PC-3 (cell line): ENCODE results near the gene AMPD3. TPM values are rescaled to one million over a fixed set of nuclear protein-coding genes. Genes with fewer than 3 reads are reported as not detected.

Experiments
- ATAC-seq: fragments of 200-7000 bp; cut with Tn5 transposase; 2 replicates; pipeline ENCODE4 v1.9.1; 2020; ENCODE audit warnings: mild to moderate bottlenecking, moderate library complexity
- BruUV-seq: library from RNA; stranded (reverse); fragments of 400-500 nt; replicated peaks from 2 replicates; lab custom pipeline; 2021; lab: Mats Ljungman, UMichigan
- CTCF ChIA-PET: fragments of 300-600 bp; sonication (Branson Sonifier 250); formaldehyde crosslinking; loops from one replicate; lab custom pipeline; 2022; ENCODE audit warnings: antibody characterized with exemption; lab: Charles Lee
- POLR2A ChIA-PET: fragments of 300-600 bp; sonication (Branson Sonifier 250); formaldehyde crosslinking; loops from one replicate; lab custom pipeline; 2022; ENCODE audit warnings: antibody characterized with exemption; ENCODE audit not compliant: unreplicated experiment; lab: Charles Lee
- DNase-seq: peaks from one replicate; pipeline ENCODE4 v3.0.0-alpha.2; 2015
- H2AFZ ChIP-seq: fragments of 300-600 bp; sonication (generic); 2 replicates; pipeline ENCODE4 v1.6.0; 2016; ENCODE audit warnings: antibody characterized with exemption, low read length
- H3F3A ChIP-seq: fragments of 300-600 bp; sonication (generic); one replicate; pipeline ENCODE4 v1.6.0; 2017; ENCODE audit warnings: antibody characterized with exemption, low read length, control low read depth, mild to moderate bottlenecking; ENCODE audit not compliant: unreplicated experiment
- H3K27ac ChIP-seq: fragments of 300-600 bp; sonication (generic); 2 replicates; pipeline ENCODE4 v1.5.1; 2016; ENCODE audit warnings: mild to moderate bottlenecking, low read length
- H3K27me3 ChIP-seq: fragments of 300-600 bp; sonication (generic); 2 replicates; pipeline ENCODE4 v1.6.1; 2016; ENCODE audit warnings: low read length, mixed read lengths
- H3K36me3 ChIP-seq: fragments of 300-600 bp; sonication (generic); 2 replicates; pipeline ENCODE4 v1.6.1; 2016; ENCODE audit warnings: low read depth, mixed run types, low read length, mixed read lengths
- H3K4me1 ChIP-seq: fragments of 300-600 bp; sonication (generic); 2 replicates; pipeline ENCODE4 v1.5.1; 2016; ENCODE audit warnings: low read length; ENCODE audit not compliant: insufficient read depth
- H3K4me2 ChIP-seq: fragments of 300-600 bp; sonication (generic); 2 replicates; pipeline ENCODE4 v1.6.0; 2016; ENCODE audit warnings: low read length
- H3K4me3 ChIP-seq: fragments of 300-600 bp; sonication (generic); 2 replicates; pipeline ENCODE4 v1.5.1; 2016; ENCODE audit warnings: mild to moderate bottlenecking, low read length, mixed read lengths
- H3K79me2 ChIP-seq: fragments of 300-600 bp; sonication (generic); 2 replicates; pipeline ENCODE4 v1.6.1; 2017; ENCODE audit warnings: low read length, mixed read lengths
- H3K9ac ChIP-seq: fragments of 300-600 bp; sonication (generic); 2 replicates; pipeline ENCODE4 v1.6.0; 2016; ENCODE audit warnings: mild to moderate bottlenecking, low read length
- H3K9me2 ChIP-seq: fragments of 300-600 bp; sonication (generic); replicated peaks from 2 replicates; pipeline ENCODE4 v1.6.1; 2016; ENCODE audit warnings: mixed run types, low read length, mixed read lengths
- H3K9me3 ChIP-seq: fragments of 300-600 bp; sonication (generic); 2 replicates; pipeline ENCODE4 v1.6.1; 2016; ENCODE audit warnings: low read length, mixed read lengths
- H4K20me1 ChIP-seq: fragments of 300-600 bp; sonication (generic); 2 replicates; pipeline ENCODE4 v1.6.1; 2016; ENCODE audit warnings: low read length, mixed read lengths
- EZH2 ChIP-seq: fragments of 300-600 bp; sonication (generic); IDR thresholded peaks from one replicate; pipeline ENCODE4 v1.6.1; 2017; ENCODE audit warnings: antibody characterized with exemption, mild to moderate bottlenecking, low read length; ENCODE audit not compliant: unreplicated experiment
- EZH2phosphoT487 ChIP-seq: fragments of 300-600 bp; sonication (generic); IDR thresholded peaks from 2 replicates; pipeline ENCODE4 v1.6.1; 2018; ENCODE audit warnings: mild to moderate bottlenecking, antibody characterized with exemption, low read length, borderline replicate concordance
- intact Hi-C: fragments of 100-400 bp; cut with micrococcal nuclease; formaldehyde crosslinking; loops from 2 replicates; pipeline ENCODE4 v1.9.0; 2023
- total RNA-seq: library from RNA; depleted of rRNA; stranded (reverse); fragments of >200 nt; gene quantifications from 2 replicates; pipeline ENCODE4 v1.2.3, GENCODE V29; 2014
- TF ChIP-seq, protein P1 (sequence below): fragments of 300-600 bp; sonication (generic); conservative IDR thresholded peaks from 2 replicates; pipeline ENCODE4 v1.5.1; 2017; ENCODE audit warnings: antibody characterized with exemption, low read depth, mild to moderate bottlenecking, low read length

Gene AMPD3
- total RNA-seq, 1 experiment from 2014 or later, result 11.8 TPM

DNA sequence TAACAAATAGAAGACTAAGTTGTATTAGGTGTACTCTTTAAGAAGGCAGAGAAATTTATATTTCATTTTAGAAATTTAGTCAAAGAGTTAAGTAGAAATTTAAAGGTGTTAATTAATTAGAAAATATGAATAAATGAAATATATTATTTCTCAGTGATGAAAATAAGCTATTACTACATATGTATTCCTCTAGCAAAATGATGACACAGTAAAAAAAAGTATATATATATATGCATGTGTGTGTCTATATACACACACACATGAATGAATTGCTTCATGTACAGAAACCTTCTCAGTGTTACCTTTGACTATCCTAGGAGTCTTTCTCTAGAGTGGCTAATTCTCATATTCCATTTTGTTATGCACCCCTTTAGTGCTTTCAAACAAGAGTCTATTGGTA lies 78.3 kb downstream of the AMPD3 start:
- ATAC-seq (no peak), DNase-seq (no peak)
- CTCF ChIA-PET, result no interaction called here
- Histone ChIP-seq H3K4me1 (peaks cover 1% of the 10 kb centered on the region; the same call in 1 of the 2 replicates), H2AFZ (no peak overlapping the region), H3K4me3 (no peak overlapping the region), H3K9me2 (no peaks in the 10 kb centered on the region), H3K4me2 (no peak overlapping the region), H3K36me3 (no peaks in the 10 kb centered on the region), H4K20me1 (no peaks in the 10 kb centered on the region), H3K27ac (no peak overlapping the region), H3K9ac (no peak overlapping the region), H3K79me2 (peaks cover 8% of the 10 kb centered on the region; the same call in 1 of the 2 replicates), H3K9me3 (no peaks in the 10 kb centered on the region), H3K27me3 (no peaks in the 10 kb centered on the region), H3F3A (no peaks in the 10 kb centered on the region)
- TF ChIP-seq EZH2phosphoT487 (no peak), EZH2 (no peak)
- TF ChIP-seq, protein P1, sequence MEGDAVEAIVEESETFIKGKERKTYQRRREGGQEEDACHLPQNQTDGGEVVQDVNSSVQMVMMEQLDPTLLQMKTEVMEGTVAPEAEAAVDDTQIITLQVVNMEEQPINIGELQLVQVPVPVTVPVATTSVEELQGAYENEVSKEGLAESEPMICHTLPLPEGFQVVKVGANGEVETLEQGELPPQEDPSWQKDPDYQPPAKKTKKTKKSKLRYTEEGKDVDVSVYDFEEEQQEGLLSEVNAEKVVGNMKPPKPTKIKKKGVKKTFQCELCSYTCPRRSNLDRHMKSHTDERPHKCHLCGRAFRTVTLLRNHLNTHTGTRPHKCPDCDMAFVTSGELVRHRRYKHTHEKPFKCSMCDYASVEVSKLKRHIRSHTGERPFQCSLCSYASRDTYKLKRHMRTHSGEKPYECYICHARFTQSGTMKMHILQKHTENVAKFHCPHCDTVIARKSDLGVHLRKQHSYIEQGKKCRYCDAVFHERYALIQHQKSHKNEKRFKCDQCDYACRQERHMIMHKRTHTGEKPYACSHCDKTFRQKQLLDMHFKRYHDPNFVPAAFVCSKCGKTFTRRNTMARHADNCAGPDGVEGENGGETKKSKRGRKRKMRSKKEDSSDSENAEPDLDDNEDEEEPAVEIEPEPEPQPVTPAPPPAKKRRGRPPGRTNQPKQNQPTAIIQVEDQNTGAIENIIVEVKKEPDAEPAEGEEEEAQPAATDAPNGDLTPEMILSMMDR, result no peak
- POLR2A ChIA-PET, result no interaction called here
- no TSS peak for BruUV-seq
- intact Hi-C loops, result no loop called here

DNA sequence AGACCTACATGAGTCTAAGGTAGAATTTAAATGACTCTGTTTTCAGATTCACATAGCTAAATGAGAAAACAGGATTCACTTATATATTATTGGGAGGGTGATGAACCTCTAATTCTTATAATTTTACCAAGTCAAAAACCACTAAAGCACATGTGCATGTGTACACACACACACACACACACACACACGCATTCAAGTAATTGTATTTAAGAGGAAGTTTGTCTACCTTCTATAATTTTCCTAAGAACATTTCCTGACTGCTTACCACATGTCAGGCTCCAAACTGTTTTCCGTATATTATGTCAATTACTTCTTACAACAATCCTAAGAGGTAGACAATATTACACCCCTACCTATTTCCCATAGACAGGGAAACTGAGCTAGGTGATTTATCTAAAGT lies 79.3 kb downstream of the AMPD3 start:
- Histone ChIP-seq H3K4me3 (no peak overlapping the region), H3K9me3 (no peaks in the 10 kb centered on the region), H4K20me1 (no peaks in the 10 kb centered on the region), H3K9ac (no peak overlapping the region), H3K36me3 (no peaks in the 10 kb centered on the region), H3K9me2 (no peaks in the 10 kb centered on the region), H3K4me1 (peaks cover 7% of the 10 kb centered on the region), H3F3A (no peaks in the 10 kb centered on the region), H3K79me2 (peaks cover 18% of the 10 kb centered on the region), H2AFZ (no peak overlapping the region), H3K27me3 (no peaks in the 10 kb centered on the region), H3K4me2 (no peak overlapping the region), H3K27ac (no peak overlapping the region)
- DNase-seq (no peak), ATAC-seq (no peak)
- intact Hi-C loops, result no loop called here
- no TSS peak for BruUV-seq
- TF ChIP-seq EZH2 (no peak), EZH2phosphoT487 (no peak)
- ChIA-PET CTCF (no interaction called here), POLR2A (no interaction called here)

DNA sequence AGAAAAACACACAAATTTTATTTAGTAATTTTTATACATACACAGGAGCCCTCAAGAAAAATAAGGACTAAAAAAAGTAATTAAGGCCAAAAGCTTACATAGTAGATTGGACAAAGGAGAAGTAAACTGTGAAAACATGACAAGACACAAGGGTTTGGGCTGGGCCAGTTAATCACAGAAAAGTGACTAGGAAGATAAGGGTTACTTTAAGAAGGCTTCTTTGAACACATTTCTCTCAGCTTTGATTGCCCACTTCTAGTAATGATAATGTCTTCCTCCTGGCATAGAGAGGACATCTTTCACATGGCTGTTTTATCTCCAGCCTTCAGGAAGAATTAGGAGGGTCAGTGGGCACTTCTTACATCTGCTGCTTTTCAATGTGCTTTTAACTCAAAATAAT lies 82.5 kb downstream of the AMPD3 start:
- no peak overlapping the region for H3K4me3 ChIP-seq
- H3K27me3 ChIP-seq, result no peaks in the 10 kb centered on the region
- H3F3A ChIP-seq, result no peaks in the 10 kb centered on the region
- H3K4me1 ChIP-seq, result peaks cover 22% of the 10 kb centered on the region
- no peak overlapping the region for H3K4me2 ChIP-seq
- H4K20me1 ChIP-seq, result peaks cover 4% of the 10 kb centered on the region; the same call in 1 of the 2 replicates
- no TSS peak for BruUV-seq
- TF ChIP-seq EZH2phosphoT487 (no peak), EZH2 (no peak)
- TF ChIP-seq, protein P1, result no peak
- H2AFZ ChIP-seq, result no peak overlapping the region
- ATAC-seq, result no peak
- no peak for DNase-seq
- intact Hi-C loops, result no loop called here
- CTCF ChIA-PET, result no interaction called here
- no peaks in the 10 kb centered on the region for H3K9me3 ChIP-seq
- POLR2A ChIA-PET, result no interaction called here
- peaks cover 29% of the 10 kb centered on the region for H3K79me2 ChIP-seq
- H3K9ac ChIP-seq, result no peak overlapping the region
- no peaks in the 10 kb centered on the region for H3K9me2 ChIP-seq
- H3K27ac ChIP-seq, result no peak overlapping the region
- no peaks in the 10 kb centered on the region for H3K36me3 ChIP-seq
